Spleen (tissue), 11 donors: ENCODE measurements around the gene EFR3B. TPM values are rescaled to one million over a fixed set of nuclear protein-coding genes. Genes with fewer than 3 reads are reported as not detected.

Experiments
- DNase-seq: peaks from one replicate; pipeline ENCODE4 v3.0.0-alpha.2; 2020
- H3K27ac ChIP-seq, 8 donors: fragments of 200-600 bp; sonication (generic) in 7 of 8; 1 replicate in 4 of 8; 2 replicates in 4 of 8; pipeline versions ENCODE4 v1.5.0 to v1.8.0; 2016 to 2021; ENCODE audit warnings: inconsistent platforms in 4 of 8, mild to moderate bottlenecking in 4 of 8, moderate library complexity in 1 of 8
- H3K27me3 ChIP-seq, 7 donors: fragments of 200-600 bp; sonication (generic) in 6 of 7; replicated peaks in 1 of 7; 1 replicate in 4 of 7; 2 replicates in 3 of 7; pipeline versions ENCODE4 v1.5.0 to v1.8.0; 2016 to 2021; ENCODE audit warnings: inconsistent platforms in 3 of 7, mild to moderate bottlenecking in 1 of 7
- H3K36me3 ChIP-seq, 6 donors: fragments of 200-600 bp; sonication (generic) in 5 of 6; 1 replicate in 4 of 6; 2 replicates in 2 of 6; pipeline versions ENCODE4 v1.5.0 to v1.8.0; 2016 to 2021; ENCODE audit warnings: inconsistent platforms in 2 of 6
- H3K4me1 ChIP-seq, 6 donors: fragments of 200-600 bp; sonication (generic) in 5 of 6; 1 replicate in 3 of 6; 2 replicates in 3 of 6; pipeline versions ENCODE4 v1.5.0 to v1.8.0; 2016 to 2021; ENCODE audit warnings: inconsistent platforms in 3 of 6
- H3K4me3 ChIP-seq, 8 donors: fragments of 200-600 bp; sonication (generic) in 7 of 8; 1 replicate in 4 of 8; 2 replicates in 4 of 8; pipeline versions ENCODE4 v1.5.0 to v1.8.0; 2016 to 2021; ENCODE audit warnings: inconsistent platforms in 4 of 8, mild to moderate bottlenecking in 4 of 8, moderate library complexity in 2 of 8
- H3K9me3 ChIP-seq, 8 donors: fragments of 200-600 bp; sonication (generic) in 7 of 8; 1 replicate in 4 of 8; 2 replicates in 4 of 8; pipeline versions ENCODE4 v1.5.0 to v1.8.0; 2016 to 2021; ENCODE audit warnings: inconsistent platforms in 4 of 8
- CTCF ChIP-seq, 11 experiments: fragments of 200-600 bp in 7 of 11; fragments of 450-650 bp in 4 of 11; sonication (generic) in 4 of 11; IDR thresholded peaks in 8 of 11; conservative IDR thresholded peaks in 3 of 11; 1 replicate in 7 of 11; 2 replicates in 4 of 11; pipeline versions ENCODE4 v1.4.0 to v1.8.0; 2016 to 2021; ENCODE audit warnings: antibody characterized with exemption in 11 of 11, inconsistent platforms in 4 of 11, mild to moderate bottlenecking in 1 of 11
- POLR2A ChIP-seq, 3 donors: fragments of 450-650 bp; IDR thresholded peaks; one replicate each; pipeline ENCODE4 v1.5.1; 2017; ENCODE audit warnings: antibody characterized with exemption in 3 of 3, mild to moderate bottlenecking in 1 of 3
- POLR2AphosphoS5 ChIP-seq, 3 donors: sonication (generic); formaldehyde crosslinking; IDR thresholded peaks; one replicate each; pipeline ENCODE4 v1.5.1; 2017; ENCODE audit warnings: antibody characterized with exemption in 3 of 3
- WGBS, 5 donors: extraction: QIAGEN DNeasy Blood & Tissue Kit in 3 of 5; methylation state at CpG; one replicate each; pipeline versions ENCODE4 v1.1.5 to v1.1.7; 2013 to 2018; 5-methylcytosine and 5-hydroxymethylcytosine counted together
- intact Hi-C: fragments of 100-400 bp; cut with DNase I; formaldehyde crosslinking; loops from one replicate; pipeline ENCODE4 v1.15.0; 2023; ENCODE audit warnings: low total_unique reads
- polyA plus RNA-seq, 3 donors: library from polyadenylated mRNA; stranded (reverse); fragments of 200-250 nt; gene quantifications; one replicate each; pipeline ENCODE4 v1.2.1, GENCODE V29; 2013
- total RNA-seq, 7 donors: library from RNA; depleted of rRNA in 3 of 7; stranded (reverse); fragments of >200 nt in 3 of 7; fragmentation: NEBNext Ultra II Directional in 4 of 7; extraction: Animal tissue kit (Norgen Biotek cat#: 25700) in 4 of 7; gene quantifications; one replicate each; pipeline versions ENCODE4 v1.1.0 to v1.2.1, GENCODE V29; 2016 to 2021
- donor health status: healthy with polysubstance abuse.
- donor health status: DM: no; HTN: no; CAD: no; lungs with moderate emphysema.
- donor health status: DM: no; HTN: no; CAD: no.
- donor health status: Bipolar disorder and iron deficiency.
- donor health status: healthy.
- donor health status: DM: no; HTN: no; CAD: no.
- donor health status: DM: yes; HTN: yes; CAD: no.

The EFR3B gene
- total and polyA plus RNA-seq, 10 donors = 0.22 to 13.2 (median 8.2) TPM

- WGBS, 5 donors = 71 to 85% (median 77%) methylated on average over 11 of the region's 11 CpGs
- H3K36me3 ChIP-seq = no peaks in the 10 kb centered on the region
- H3K27me3 ChIP-seq = no peaks in the 10 kb centered on the region
- no peak for DNase-seq
- no peak overlapping the region for H3K4me3 ChIP-seq
- no peaks in the 10 kb centered on the region for H3K9me3 ChIP-seq
- intact Hi-C loops = no loop called here
- H3K27ac ChIP-seq = no peak overlapping the region
- TF ChIP-seq CTCF (IDR thresholded peaks at IDR 0.05 in 8 of 11, conservative IDR thresholded peaks at IDR 0.05 in 3 of 11) = no peak
- no peak for TF ChIP-seq POLR2AphosphoS5 (IDR thresholded peaks at IDR 0.05)
- TF ChIP-seq POLR2A (IDR thresholded peaks at IDR 0.05) = no peak
- H3K4me1 ChIP-seq = no peaks in the 10 kb centered on the region
These were observed 146.0 kb downstream of the EFR3B start for GRCh38 chr2:25187729-25188350.

DNA sequence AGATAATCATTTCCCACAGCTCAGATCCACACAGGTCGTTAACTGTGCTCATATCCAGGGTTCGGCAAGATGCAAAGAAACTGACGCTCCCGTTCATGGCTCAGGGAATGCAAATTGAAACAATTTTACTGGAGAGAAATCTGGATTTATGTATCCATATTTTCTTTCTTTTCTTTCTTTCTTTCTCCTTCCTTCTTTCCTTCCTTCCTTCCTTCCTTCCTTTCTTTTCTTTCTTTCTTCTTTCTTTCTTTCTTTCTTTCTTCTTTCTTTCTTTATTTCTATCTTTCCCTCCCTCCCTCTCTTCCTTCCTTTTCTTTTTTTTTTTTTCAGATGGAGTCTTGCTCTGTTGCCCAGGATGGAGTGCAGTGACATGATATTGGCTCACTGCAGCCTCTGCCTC, 146.5 kb downstream of the EFR3B start:
- Histone ChIP-seq H3K27me3 (no peaks in the 10 kb centered on the region), H3K4me1 (no peaks in the 10 kb centered on the region), H3K4me3 (no peak overlapping the region), H3K27ac (no peak overlapping the region), H3K36me3 (no peaks in the 10 kb centered on the region), H3K9me3 (no peaks in the 10 kb centered on the region)
- no peak for TF ChIP-seq POLR2AphosphoS5 (IDR thresholded peaks at IDR 0.05)
- no peak for TF ChIP-seq POLR2A (IDR thresholded peaks at IDR 0.05)
- 86 to 94% (median 88%) methylated on average over 4 of the region's 4 CpGs for WGBS, 5 donors
- no peak for DNase-seq
- intact Hi-C loops = no loop called here

- no peaks in the 10 kb centered on the region for H3K27me3 ChIP-seq
- no peaks in the 10 kb centered on the region for H3K4me1 ChIP-seq
- no peak for TF ChIP-seq POLR2AphosphoS5 (IDR thresholded peaks at IDR 0.05)
- no peak overlapping the region for H3K27ac ChIP-seq
- H3K9me3 ChIP-seq = no peaks in the 10 kb centered on the region
- H3K4me3 ChIP-seq = no peak overlapping the region
- WGBS, 5 donors = 90 to 96% (median 95%) methylated on average over 5 of the region's 5 CpGs
- intact Hi-C loops = no loop called here
- no peaks in the 10 kb centered on the region for H3K36me3 ChIP-seq
- DNase-seq = no peak
These were observed 148.7 kb downstream of the EFR3B start for GRCh38 chr2:25190536-25190935.

- WGBS, 5 donors = 89 to 95% (median 92%) methylated on average over 9 of the region's 9 CpGs
- Histone ChIP-seq H3K36me3 (no peaks in the 10 kb centered on the region), H3K9me3 (no peaks in the 10 kb centered on the region), H3K27ac (no peak overlapping the region), H3K4me1 (peaks cover 0 to 25% (median 13%) of the 10 kb centered on the region in 6 donors), H3K4me3 (no peak overlapping the region), H3K27me3 (no peaks in the 10 kb centered on the region)
- DNase-seq = no peak
- TF ChIP-seq CTCF (IDR thresholded peaks at IDR 0.05 in 8 of 11, conservative IDR thresholded peaks at IDR 0.05 in 3 of 11) (no peak), POLR2AphosphoS5 (IDR thresholded peaks at IDR 0.05) (no peak), POLR2A (IDR thresholded peaks at IDR 0.05) (no peak)
- intact Hi-C loops = no loop called here
These were observed 152.8 kb downstream of the EFR3B start for GRCh38 chr2:25194576-25195122.

GRCh38 chr2:25197336-25198208, 155.7 kb downstream of the EFR3B start:
- TF ChIP-seq POLR2A (IDR thresholded peaks at IDR 0.05) (no peak), CTCF (IDR thresholded peaks at IDR 0.05 in 8 of 11, conservative IDR thresholded peaks at IDR 0.05 in 3 of 11) (no peak), POLR2AphosphoS5 (IDR thresholded peaks at IDR 0.05) (no peak)
- WGBS, 5 donors = 49 to 60% (median 51%) methylated on average over 12 of the region's 12 CpGs
- DNase-seq = no peak

More at GRCh38 chr2:25197336-25198208, 155.7 kb downstream of the EFR3B start:
- no peak overlapping the region for H3K4me3 ChIP-seq
- H3K9me3 ChIP-seq = no peaks in the 10 kb centered on the region
- H3K27me3 ChIP-seq = no peaks in the 10 kb centered on the region
- intact Hi-C loops = no loop called here
- H3K36me3 ChIP-seq = no peaks in the 10 kb centered on the region
- no peak overlapping the region for H3K27ac ChIP-seq
- peaks cover 0 to 31% (median 13%) of the 10 kb centered on the region in 6 donors for H3K4me1 ChIP-seq
